ENCODE data around the gene AFMID. TPM values are rescaled to one million over a fixed set of nuclear protein-coding genes. Genes with fewer than 3 reads are reported as not detected.

The AFMID gene
- total RNA-seq, 1 experiment from 2014 or later: 30.4 TPM

DNA sequence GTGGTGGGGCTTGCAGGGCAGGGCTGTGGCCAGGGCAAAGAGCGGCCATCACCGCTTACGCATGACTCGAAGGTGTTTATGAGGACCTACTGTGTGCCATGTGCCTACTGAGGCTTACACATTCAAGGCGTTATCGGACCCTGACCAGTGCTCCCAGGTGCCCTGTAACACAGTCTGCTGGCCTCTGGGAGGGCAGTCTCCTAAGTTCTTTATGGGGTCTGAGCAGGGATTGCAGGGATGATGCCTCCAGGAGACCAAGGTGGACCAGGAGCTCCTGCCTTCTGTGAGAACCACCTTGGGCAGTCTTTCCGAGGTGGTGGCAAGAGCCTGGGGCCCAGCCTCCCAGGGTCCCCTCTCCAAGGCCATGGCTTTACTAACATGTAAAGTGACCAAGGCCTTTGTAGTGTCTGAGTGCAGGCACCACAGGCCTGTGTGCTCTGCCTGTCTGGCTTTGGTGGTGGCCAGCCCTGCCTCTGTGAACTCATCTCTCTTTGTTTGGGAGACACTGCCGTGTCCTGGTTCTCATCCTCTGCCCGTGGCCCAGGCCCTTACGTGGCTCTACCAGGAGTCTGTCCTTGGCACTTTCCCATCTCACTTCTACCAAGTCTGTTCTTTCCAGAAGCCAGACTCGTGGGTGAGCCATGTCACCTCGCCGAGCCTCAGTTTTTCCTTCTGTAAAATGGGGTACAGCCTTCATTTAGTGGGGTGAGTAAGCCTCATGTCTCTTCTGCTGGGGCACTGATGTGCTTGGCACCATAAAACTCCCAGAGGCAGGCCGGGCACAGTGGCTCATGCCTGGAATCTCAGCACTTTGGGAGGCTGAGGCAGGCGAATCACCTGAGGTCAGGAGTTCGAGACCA, 22.2 kb upstream of the AFMID start:
- Histone ChIP-seq H3K4me2 (no peak overlapping the region), H4K20me1 (ENCODE audit: insufficient read depth) (peaks cover 6% of the 10 kb centered on the region; the same call in 1 of the 2 replicates), H3F3A (ENCODE audit: insufficient read depth, low read depth) (peaks cover 6% of the 10 kb centered on the region), H3K9me2 (ENCODE audit: insufficient read depth) (no peaks in the 10 kb centered on the region), H3K4me3 (no peak overlapping the region), H2AFZ (no peak overlapping the region), H3K36me3 (ENCODE audit: low read depth) (no peaks in the 10 kb centered on the region), H3K4me1 (replicated peaks; ENCODE audit: insufficient read depth) (peaks cover 5% of the 10 kb centered on the region; the same call in 1 of the 2 replicates), H3K27ac (no peak overlapping the region), H3K27me3 (ENCODE audit: insufficient read depth, low read depth) (no peaks in the 10 kb centered on the region), H3K79me2 (ENCODE audit: low read depth) (0 out of 2 replicates have a peak, but pooled peaks cover 4% of the 10 kb centered on the region), H3K9me3 (ENCODE audit: insufficient read depth, low read depth) (no peaks in the 10 kb centered on the region)
- DNase-seq: no peak
- intact Hi-C loops (cut with micrococcal nuclease; ENCODE audit: unreplicated experiment): no loop called here
- CTCF ChIA-PET: no interaction called here
- BruUV-seq (replicated peaks): no TSS peak
- TF ChIP-seq, protein P1, sequence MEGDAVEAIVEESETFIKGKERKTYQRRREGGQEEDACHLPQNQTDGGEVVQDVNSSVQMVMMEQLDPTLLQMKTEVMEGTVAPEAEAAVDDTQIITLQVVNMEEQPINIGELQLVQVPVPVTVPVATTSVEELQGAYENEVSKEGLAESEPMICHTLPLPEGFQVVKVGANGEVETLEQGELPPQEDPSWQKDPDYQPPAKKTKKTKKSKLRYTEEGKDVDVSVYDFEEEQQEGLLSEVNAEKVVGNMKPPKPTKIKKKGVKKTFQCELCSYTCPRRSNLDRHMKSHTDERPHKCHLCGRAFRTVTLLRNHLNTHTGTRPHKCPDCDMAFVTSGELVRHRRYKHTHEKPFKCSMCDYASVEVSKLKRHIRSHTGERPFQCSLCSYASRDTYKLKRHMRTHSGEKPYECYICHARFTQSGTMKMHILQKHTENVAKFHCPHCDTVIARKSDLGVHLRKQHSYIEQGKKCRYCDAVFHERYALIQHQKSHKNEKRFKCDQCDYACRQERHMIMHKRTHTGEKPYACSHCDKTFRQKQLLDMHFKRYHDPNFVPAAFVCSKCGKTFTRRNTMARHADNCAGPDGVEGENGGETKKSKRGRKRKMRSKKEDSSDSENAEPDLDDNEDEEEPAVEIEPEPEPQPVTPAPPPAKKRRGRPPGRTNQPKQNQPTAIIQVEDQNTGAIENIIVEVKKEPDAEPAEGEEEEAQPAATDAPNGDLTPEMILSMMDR (conservative IDR thresholded peaks at IDR 0.05): no peak
- no peak for TF ChIP-seq EZH2 (IDR thresholded peaks at IDR 0.05; ENCODE audit: low read depth)
- POLR2A ChIA-PET (ENCODE audit: unreplicated experiment): no interaction called here

DNA sequence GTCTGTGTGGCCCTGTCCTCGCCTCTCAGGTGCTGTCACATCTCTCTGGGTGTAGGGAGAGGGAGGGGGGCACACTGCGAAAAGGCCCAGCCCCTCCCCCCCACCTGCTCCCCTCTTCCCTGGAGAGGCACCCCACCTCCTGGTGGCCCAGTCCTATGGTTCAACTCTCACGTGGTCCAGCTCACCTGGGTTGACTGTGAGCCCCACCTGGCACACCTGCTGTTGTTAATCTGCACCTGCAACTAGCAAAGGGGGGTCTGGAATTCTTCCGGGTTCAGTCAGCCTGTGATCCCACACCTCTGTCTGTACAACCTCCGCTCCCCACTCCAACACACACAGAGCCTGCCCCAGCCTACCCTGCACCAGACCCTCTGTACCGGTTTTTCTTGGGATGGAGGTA, 20.7 kb upstream of the AFMID start:
- intact Hi-C loops (cut with micrococcal nuclease; ENCODE audit: unreplicated experiment): no loop called here
- POLR2A ChIA-PET (ENCODE audit: unreplicated experiment): no interaction called here
- CTCF ChIA-PET: no interaction called here

DNA sequence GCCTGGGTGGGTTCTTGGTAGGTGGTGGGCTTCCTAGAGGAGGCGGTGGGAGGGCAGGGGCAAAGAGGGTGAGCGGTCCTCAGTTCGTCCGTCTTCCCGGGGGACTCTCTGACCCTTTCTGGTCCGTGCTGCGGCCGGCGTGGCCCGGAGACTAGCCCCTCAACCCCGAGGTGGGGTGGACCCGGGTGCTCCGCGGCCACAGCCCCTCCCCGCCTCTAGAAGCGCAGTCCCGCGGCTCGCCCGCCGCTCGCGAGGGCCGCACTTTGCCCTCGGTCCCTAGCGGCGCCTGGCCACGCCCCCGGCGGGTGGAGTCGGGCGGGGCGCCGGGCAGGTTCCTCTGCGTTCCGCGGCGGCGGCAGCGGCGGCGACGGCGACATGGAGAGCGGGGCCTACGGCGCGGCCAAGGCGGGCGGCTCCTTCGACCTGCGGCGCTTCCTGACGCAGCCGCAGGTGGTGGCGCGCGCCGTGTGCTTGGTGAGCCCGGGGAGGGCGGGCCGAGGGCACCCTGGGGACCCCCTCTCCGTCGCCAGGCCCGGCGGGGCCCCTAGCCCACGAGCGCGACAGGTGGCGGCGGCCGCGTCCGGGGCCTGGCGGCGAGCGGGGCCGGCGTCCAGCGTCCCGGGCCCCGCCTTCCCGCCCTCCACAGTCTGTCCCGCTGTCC, 18.8 kb upstream of the AFMID start, which contains the start of gene SYNGR2:
TSS of gene SYNGR2 (plus strand) at position 340 of the 661 bp plus-strand sequence. CDS start at position 376, 36 bp downstream.
- Histone ChIP-seq H3K36me3 (ENCODE audit: low read depth) (no peaks in the 10 kb centered on the region), H3K27ac (no peak within 1 kb of the TSS), H2AFZ (peak within 1 kb of the TSS; percentile 58; the same call in 1 of the 2 replicates), H3F3A (ENCODE audit: insufficient read depth, low read depth) (peaks cover 15% of the 10 kb centered on the region), H3K27me3 (ENCODE audit: insufficient read depth, low read depth) (no peaks in the 10 kb centered on the region), H3K9me2 (ENCODE audit: insufficient read depth) (no peaks in the 10 kb centered on the region), H3K4me3 (peak within 1 kb of the TSS; percentile 67), H3K4me2 (peak within 1 kb of the TSS; percentile 81), H3K79me2 (ENCODE audit: low read depth) (0 out of 2 replicates have a peak, but pooled peaks cover 6% of the 10 kb centered on the region), H3K9me3 (ENCODE audit: insufficient read depth, low read depth) (no peaks in the 10 kb centered on the region), H3K4me1 (replicated peaks; ENCODE audit: insufficient read depth) (peaks cover 10% of the 10 kb centered on the region; the same call in 1 of the 2 replicates), H4K20me1 (ENCODE audit: insufficient read depth) (peaks cover 7% of the 10 kb centered on the region; the same call in 1 of the 2 replicates)
- intact Hi-C loops (cut with micrococcal nuclease; ENCODE audit: unreplicated experiment): no loop called here
- POLR2A ChIA-PET (ENCODE audit: unreplicated experiment): no interaction called here
- CTCF ChIA-PET: interaction anchor here (0.6 to 1.1 kb wide), 3 partner anchors 18 to 873 kb away, joined by 4 to 7 read pairs (median 5); partner anchors contain the start of gene TK1
- TF ChIP-seq, protein P1 (conservative IDR thresholded peaks at IDR 0.05): no peak
- no peak for TF ChIP-seq EZH2 (IDR thresholded peaks at IDR 0.05; ENCODE audit: low read depth)
- BruUV-seq (replicated peaks): no TSS peak
- peak; percentile 55 to 89 for DNase-seq

More for the DNA sequence above, 20.7 kb upstream of the AFMID start:
- BruUV-seq (replicated peaks): no TSS peak
- DNase-seq: no peak
- Histone ChIP-seq H3K9me3 (ENCODE audit: insufficient read depth, low read depth) (no peaks in the 10 kb centered on the region), H3K27ac (no peak overlapping the region), H3K79me2 (ENCODE audit: low read depth) (0 out of 2 replicates have a peak, but pooled peaks cover 6% of the 10 kb centered on the region), H3F3A (ENCODE audit: insufficient read depth, low read depth) (peaks cover 15% of the 10 kb centered on the region), H3K9me2 (ENCODE audit: insufficient read depth) (no peaks in the 10 kb centered on the region), H3K36me3 (ENCODE audit: low read depth) (no peaks in the 10 kb centered on the region), H2AFZ (no peak overlapping the region), H3K4me3 (no peak overlapping the region), H4K20me1 (ENCODE audit: insufficient read depth) (peaks cover 7% of the 10 kb centered on the region; the same call in 1 of the 2 replicates), H3K4me2 (no peak overlapping the region), H3K4me1 (replicated peaks; ENCODE audit: insufficient read depth) (peaks cover 5% of the 10 kb centered on the region; the same call in 1 of the 2 replicates), H3K27me3 (ENCODE audit: insufficient read depth, low read depth) (no peaks in the 10 kb centered on the region)
- TF ChIP-seq, protein P1 (conservative IDR thresholded peaks at IDR 0.05): no peak
- TF ChIP-seq EZH2 (IDR thresholded peaks at IDR 0.05; ENCODE audit: low read depth): no peak
